ENCODE measurements around the gene MMP24. TPM values are rescaled to one million over a fixed set of nuclear protein-coding genes. Genes with fewer than 3 reads are reported as not detected.

MMP24 gene
- total RNA-seq, 1 donor from 2014 or later: 13.0 TPM

DNA sequence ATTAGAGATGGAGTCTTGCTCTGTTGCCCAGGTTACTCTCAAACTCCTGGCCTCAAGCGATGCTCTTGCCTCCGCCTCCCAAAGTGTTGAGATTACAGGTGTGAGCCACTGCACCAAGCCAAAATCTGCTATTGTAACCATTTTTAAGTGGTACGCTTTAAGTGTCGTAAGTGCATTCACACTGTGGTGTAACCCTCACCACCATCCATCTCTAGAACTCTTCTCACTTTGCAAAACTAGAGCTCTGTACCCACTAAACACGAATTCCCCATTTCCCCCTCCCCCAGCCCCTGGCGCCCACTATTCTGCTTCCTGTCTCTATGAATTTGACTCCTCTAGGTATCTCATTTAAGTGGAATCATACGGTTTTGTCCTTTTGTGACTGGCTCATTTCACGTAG lies 68.6 kb downstream of the MMP24 start:
- no peaks in the 10 kb centered on the region for H3K4me1 ChIP-seq
- H3K9me3 ChIP-seq: no peaks in the 10 kb centered on the region
- ATAC-seq (no peak), DNase-seq (no peak)
- H3K36me3 ChIP-seq: no peaks in the 10 kb centered on the region
- H3K27ac ChIP-seq: no peak overlapping the region
- intact Hi-C loops (cut with DNase I): no loop called here
- peaks cover 13% of the 10 kb centered on the region for H3K27me3 ChIP-seq
- H3K4me3 ChIP-seq: no peak overlapping the region
- TF ChIP-seq, protein P1, sequence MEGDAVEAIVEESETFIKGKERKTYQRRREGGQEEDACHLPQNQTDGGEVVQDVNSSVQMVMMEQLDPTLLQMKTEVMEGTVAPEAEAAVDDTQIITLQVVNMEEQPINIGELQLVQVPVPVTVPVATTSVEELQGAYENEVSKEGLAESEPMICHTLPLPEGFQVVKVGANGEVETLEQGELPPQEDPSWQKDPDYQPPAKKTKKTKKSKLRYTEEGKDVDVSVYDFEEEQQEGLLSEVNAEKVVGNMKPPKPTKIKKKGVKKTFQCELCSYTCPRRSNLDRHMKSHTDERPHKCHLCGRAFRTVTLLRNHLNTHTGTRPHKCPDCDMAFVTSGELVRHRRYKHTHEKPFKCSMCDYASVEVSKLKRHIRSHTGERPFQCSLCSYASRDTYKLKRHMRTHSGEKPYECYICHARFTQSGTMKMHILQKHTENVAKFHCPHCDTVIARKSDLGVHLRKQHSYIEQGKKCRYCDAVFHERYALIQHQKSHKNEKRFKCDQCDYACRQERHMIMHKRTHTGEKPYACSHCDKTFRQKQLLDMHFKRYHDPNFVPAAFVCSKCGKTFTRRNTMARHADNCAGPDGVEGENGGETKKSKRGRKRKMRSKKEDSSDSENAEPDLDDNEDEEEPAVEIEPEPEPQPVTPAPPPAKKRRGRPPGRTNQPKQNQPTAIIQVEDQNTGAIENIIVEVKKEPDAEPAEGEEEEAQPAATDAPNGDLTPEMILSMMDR (IDR thresholded peaks at IDR 0.05): no peak

DNA sequence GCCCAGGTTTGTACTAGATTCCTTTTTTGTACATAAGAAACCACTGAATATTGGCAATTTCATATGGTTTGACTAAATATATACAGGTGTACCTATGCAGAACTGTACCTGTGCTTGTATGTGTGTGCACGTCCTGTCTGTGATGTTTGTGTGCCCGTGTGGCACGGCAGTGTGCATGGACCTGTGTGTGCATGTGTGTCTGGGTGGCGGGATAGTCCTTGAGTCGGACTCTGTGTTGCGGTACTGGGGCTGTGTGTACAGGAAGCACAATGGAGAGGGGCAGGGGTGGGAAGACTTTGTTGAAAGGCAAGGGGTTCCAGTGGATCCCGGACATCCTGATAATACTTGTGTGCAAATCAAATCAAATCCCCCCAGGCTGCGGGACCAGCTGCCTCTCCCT lies 69.2 kb downstream of the MMP24 start:
- intact Hi-C loops (cut with DNase I): no loop called here
- peaks cover 13% of the 10 kb centered on the region for H3K27me3 ChIP-seq
- TF ChIP-seq, protein P1 (IDR thresholded peaks at IDR 0.05): no peak
- no peak for DNase-seq
- no peaks in the 10 kb centered on the region for H3K4me1 ChIP-seq
- ATAC-seq: no peak
- H3K9me3 ChIP-seq: no peaks in the 10 kb centered on the region
- no peaks in the 10 kb centered on the region for H3K36me3 ChIP-seq
- no peak overlapping the region for H3K27ac ChIP-seq
- H3K4me3 ChIP-seq: no peak overlapping the region

DNA sequence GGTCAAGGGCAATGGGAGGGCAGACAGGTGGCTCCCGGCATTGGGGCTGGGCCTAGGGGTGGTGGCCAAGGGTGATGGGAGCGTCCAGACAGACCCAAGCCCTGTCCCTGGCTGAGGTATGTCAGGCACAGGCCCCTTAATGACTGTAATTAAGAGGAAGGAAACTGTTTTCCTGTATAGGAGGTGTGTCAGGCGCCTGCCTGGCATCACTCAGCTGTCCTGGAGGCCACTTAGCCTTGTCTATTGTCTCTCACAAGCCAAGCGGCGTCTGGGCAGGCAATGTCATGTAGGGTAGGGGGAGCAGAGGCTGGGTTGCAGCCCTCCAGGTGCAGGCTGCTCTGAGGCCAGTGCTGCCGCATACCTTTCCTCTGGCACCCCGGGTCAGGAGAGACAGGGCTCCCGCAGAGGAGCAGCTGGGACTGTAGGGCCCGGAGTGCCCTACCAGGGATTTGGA lies 69.6 kb downstream of the MMP24 start:
- Histone ChIP-seq H3K27ac (no peak overlapping the region), H3K4me1 (no peaks in the 10 kb centered on the region), H3K9me3 (no peaks in the 10 kb centered on the region), H3K27me3 (peaks cover 13% of the 10 kb centered on the region), H3K4me3 (no peak overlapping the region), H3K36me3 (no peaks in the 10 kb centered on the region)
- DNase-seq: no peak
- intact Hi-C loops (cut with DNase I): no loop called here
- TF ChIP-seq, protein P1 (IDR thresholded peaks at IDR 0.05): no peak
- no peak for ATAC-seq

- H3K36me3 ChIP-seq: no peaks in the 10 kb centered on the region
- peaks cover 13% of the 10 kb centered on the region for H3K27me3 ChIP-seq
- no peaks in the 10 kb centered on the region for H3K9me3 ChIP-seq
- H3K27ac ChIP-seq: no peak overlapping the region
- ATAC-seq (no peak), DNase-seq (no peak)
- TF ChIP-seq, protein P1 (IDR thresholded peaks at IDR 0.05): no peak
- H3K4me3 ChIP-seq: no peak overlapping the region
- no peaks in the 10 kb centered on the region for H3K4me1 ChIP-seq
- intact Hi-C loops (cut with DNase I): no loop called here
Measured at GRCh38 chr20:35297155-35297554, 70.7 kb downstream of the MMP24 start.

- TF ChIP-seq, protein P1 (IDR thresholded peaks at IDR 0.05): no peak
- no peak overlapping the region for H3K27ac ChIP-seq
- no peak for DNase-seq
Measured at GRCh38 chr20:35297740-35298139, 71.2 kb downstream of the MMP24 start.

GRCh38 chr20:35298264-35298663 lies 71.8 kb downstream of the MMP24 start:
- Histone ChIP-seq H3K9me3 (no peaks in the 10 kb centered on the region), H3K27ac (no peak overlapping the region), H3K36me3 (no peaks in the 10 kb centered on the region), H3K4me3 (no peak overlapping the region), H3K4me1 (no peaks in the 10 kb centered on the region), H3K27me3 (peaks cover 13% of the 10 kb centered on the region)
- TF ChIP-seq, protein P1 (IDR thresholded peaks at IDR 0.05): no peak
- DNase-seq (peak; percentile 58), ATAC-seq (no peak)
- intact Hi-C loops (cut with DNase I): no loop called here

More at GRCh38 chr20:35297740-35298139, 71.2 kb downstream of the MMP24 start:
- Histone ChIP-seq H3K36me3 (no peaks in the 10 kb centered on the region), H3K9me3 (no peaks in the 10 kb centered on the region), H3K27me3 (peaks cover 13% of the 10 kb centered on the region), H3K4me3 (no peak overlapping the region), H3K4me1 (no peaks in the 10 kb centered on the region)
- no peak for ATAC-seq
- intact Hi-C loops (cut with DNase I): no loop called here

Measured in upper lobe of right lung (tissue), 1 donor.